Right lobe of liver (tissue), 6 donors: ENCODE measurements around the gene TPPP. TPM values are rescaled to one million over a fixed set of nuclear protein-coding genes. Genes with fewer than 3 reads are reported as not detected.

Experiments
- ATAC-seq, 4 donors: fragments of 200-7000 bp; cut with Tn5 transposase; one replicate each; pipeline ENCODE4 v1.9.1; 2020; ENCODE audit warnings: mild to moderate bottlenecking in 4 of 4, moderate library complexity in 4 of 4
- DNase-seq, 3 donors: peaks; one replicate each; pipeline ENCODE4 v3.0.0-alpha.2; 2020
- H3K27ac ChIP-seq, 3 donors: fragments of 200-600 bp; one replicate each; pipeline ENCODE4 v1.8.0; 2022
- H3K27me3 ChIP-seq, 2 donors: fragments of 200-600 bp; one replicate each; pipeline ENCODE4 v1.8.0; 2022
- H3K36me3 ChIP-seq, 4 donors: fragments of 200-600 bp; sonication (generic) in 1 of 4; one replicate each; pipeline versions ENCODE4 v1.5.1 to v1.8.0; 2017 to 2022; ENCODE audit warnings: control low read depth in 1 of 4
- H3K4me1 ChIP-seq, 4 donors: fragments of 200-600 bp; sonication (generic) in 1 of 4; one replicate each; pipeline versions ENCODE4 v1.5.1 to v1.8.0; 2017 to 2022; ENCODE audit warnings: control low read depth in 1 of 4
- H3K4me3 ChIP-seq, 3 donors: fragments of 200-600 bp; one replicate each; pipeline ENCODE4 v1.8.0; 2022
- H3K9me3 ChIP-seq, 4 donors: fragments of 200-600 bp; sonication (generic) in 1 of 4; one replicate each; pipeline versions ENCODE4 v1.5.1 to v1.8.0; 2017 to 2022; ENCODE audit warnings: control low read depth in 1 of 4
- POLR2A ChIP-seq: fragments of 450-650 bp; IDR thresholded peaks from one replicate; pipeline ENCODE4 v1.6.1; 2017; ENCODE audit warnings: antibody characterized with exemption, mild to moderate bottlenecking
- WGBS: methylation state at CpG from one replicate; pipeline ENCODE4 v1.1.6; 2018; ENCODE audit warnings: low coverage, low lambda C conversion rate; ENCODE audit not compliant: insufficient coverage; ENCODE audit errors: missing lambda C conversion rate; 5-methylcytosine and 5-hydroxymethylcytosine counted together
- intact Hi-C, 2 donors: fragments of 100-400 bp; cut with DNase I; formaldehyde crosslinking; loops; one replicate each; pipeline versions ENCODE4 v1.11.2 to v1.14.1; 2022
- total RNA-seq, 6 experiments: library from RNA; depleted of rRNA in 2 of 6; stranded (reverse); fragments of >200 nt in 2 of 6; fragmentation: NEBNext Ultra II Directional in 3 of 6; extraction: Animal tissue kit (Norgen Biotek cat#: 25700) in 3 of 6; gene quantifications; one replicate each; pipeline versions ENCODE4 v1.1.0 to v1.2.4, GENCODE V29; 2016 to 2023
- TF ChIP-seq, protein P1 (sequence below), 4 donors: fragments of 200-600 bp in 3 of 4; fragments of 450-650 bp in 1 of 4; IDR thresholded peaks; one replicate each; pipeline versions ENCODE4 v1.5.1 to v1.8.0; 2016 to 2022; ENCODE audit warnings: antibody characterized with exemption in 4 of 4, mild to moderate bottlenecking in 2 of 4
- donor health status: DM: no; HTN: yes; CAD: no.
- donor health status: DM: no; HTN: no; CAD: no.
- donor health status: DM: no; HTN: no; CAD: no.
- donor health status: DM: no; HTN: yes; CAD: no.
- donor health status: DM: no; HTN: yes; CAD: no.

TPPP gene
- total RNA-seq, 6 experiments from 2014 or later: 1.9 to 4.3 (median 2.4) TPM

DNA sequence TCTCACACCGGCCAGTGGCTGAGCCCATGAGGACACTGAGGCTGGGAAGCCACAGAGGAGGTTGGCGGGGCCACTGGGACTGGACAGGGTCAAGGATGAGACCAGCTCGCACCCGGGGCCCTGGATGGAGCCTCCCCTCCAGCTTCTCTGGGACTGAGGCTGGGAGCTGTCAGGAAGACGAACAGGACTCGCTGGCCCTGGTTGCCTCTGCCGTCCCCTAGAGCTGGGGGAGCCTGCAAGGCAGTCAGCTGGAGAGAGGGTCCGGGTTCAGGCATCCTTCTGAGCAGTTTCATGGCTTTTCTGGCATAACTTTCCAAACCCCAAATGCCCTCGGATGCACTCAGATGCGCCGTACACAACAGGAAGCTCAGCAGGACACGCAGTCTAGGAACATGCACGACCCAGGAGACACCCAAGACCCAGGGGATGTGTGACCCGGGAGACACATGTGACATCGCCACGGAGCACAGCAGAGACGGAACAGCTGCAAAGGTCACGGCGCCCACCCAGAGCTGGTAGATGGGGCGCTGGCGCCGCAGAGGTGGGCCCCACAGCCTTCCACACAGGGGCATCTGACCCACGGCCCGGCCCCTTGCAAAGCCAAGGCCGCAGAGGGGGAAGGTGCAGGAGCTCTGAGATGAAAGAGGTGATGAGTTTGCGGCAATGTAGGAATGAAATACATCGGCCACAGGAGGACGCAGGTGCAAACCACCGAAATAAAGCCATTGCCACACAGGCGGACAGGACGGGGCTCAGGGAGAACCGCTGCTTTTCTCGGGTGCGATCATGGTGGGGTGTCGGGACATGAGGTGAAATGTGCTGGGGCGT, 17.1 kb downstream of the TPPP start:
- TF ChIP-seq POLR2A: no peak
- TF ChIP-seq, protein P1, sequence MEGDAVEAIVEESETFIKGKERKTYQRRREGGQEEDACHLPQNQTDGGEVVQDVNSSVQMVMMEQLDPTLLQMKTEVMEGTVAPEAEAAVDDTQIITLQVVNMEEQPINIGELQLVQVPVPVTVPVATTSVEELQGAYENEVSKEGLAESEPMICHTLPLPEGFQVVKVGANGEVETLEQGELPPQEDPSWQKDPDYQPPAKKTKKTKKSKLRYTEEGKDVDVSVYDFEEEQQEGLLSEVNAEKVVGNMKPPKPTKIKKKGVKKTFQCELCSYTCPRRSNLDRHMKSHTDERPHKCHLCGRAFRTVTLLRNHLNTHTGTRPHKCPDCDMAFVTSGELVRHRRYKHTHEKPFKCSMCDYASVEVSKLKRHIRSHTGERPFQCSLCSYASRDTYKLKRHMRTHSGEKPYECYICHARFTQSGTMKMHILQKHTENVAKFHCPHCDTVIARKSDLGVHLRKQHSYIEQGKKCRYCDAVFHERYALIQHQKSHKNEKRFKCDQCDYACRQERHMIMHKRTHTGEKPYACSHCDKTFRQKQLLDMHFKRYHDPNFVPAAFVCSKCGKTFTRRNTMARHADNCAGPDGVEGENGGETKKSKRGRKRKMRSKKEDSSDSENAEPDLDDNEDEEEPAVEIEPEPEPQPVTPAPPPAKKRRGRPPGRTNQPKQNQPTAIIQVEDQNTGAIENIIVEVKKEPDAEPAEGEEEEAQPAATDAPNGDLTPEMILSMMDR (IDR thresholded peaks at IDR 0.05): no peak
- Histone ChIP-seq H3K4me1 (peaks cover 0 to 37% (median 24%) of the 10 kb centered on the region in 4 donors), H3K9me3 (no peaks in the 10 kb centered on the region), H3K4me3 (no peak overlapping the region), H3K27me3 (no peaks in the 10 kb centered on the region), H3K36me3 (no peaks in the 10 kb centered on the region), H3K27ac (no peak overlapping the region)
- no peak for ATAC-seq
- WGBS: 91% methylated on average over 10 of the region's 36 CpGs
- intact Hi-C loops: no loop called here
- peak in 1 of 3 donors; percentile 53 for DNase-seq

DNA sequence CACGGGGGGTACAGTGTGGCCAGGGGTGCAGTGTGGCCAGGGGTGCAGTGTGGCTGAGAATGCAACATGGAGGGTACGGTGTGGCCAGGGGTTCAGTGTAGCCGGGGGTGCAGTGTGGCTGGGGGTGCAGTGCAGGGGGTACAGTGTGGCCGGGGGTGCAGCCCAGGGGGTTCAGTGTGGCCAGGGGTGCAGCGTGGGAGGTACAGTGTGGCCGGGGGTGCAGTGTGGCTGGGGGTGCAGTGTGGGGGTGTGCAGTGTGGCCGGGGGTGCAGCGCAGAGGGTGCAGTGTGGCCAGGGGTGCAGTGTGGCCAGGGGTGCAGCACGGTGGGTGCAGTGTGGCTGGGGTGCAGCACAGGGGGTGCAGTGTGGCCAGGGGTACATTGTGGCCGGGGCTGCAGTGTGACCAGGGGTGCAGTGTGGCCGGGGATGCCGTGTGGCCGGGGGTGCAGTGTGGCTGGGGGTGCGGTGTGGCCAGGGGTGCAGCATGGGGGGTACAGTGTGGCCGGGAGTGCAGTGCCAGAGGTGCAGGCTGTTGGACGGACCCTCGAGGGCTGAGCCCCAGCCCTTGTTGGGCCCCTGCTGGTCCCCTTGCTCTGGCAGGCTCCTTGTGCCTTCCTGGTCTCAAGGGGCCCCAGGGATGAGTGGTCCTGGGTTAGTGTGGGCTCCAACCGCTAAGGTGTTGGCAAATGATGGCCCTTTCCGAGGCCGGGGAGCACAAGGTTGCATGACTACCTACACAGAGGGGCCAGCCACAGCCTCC, 17.9 kb downstream of the TPPP start:
- TF ChIP-seq, protein P1 (IDR thresholded peaks at IDR 0.05): no peak
- TF ChIP-seq POLR2A: no peak
- H3K4me1 ChIP-seq: peaks cover 0 to 42% (median 26%) of the 10 kb centered on the region in 4 donors
- no peak overlapping the region for H3K27ac ChIP-seq
- no peaks in the 10 kb centered on the region for H3K9me3 ChIP-seq
- DNase-seq (peak in 1 of 3 donors; percentile 50), ATAC-seq (no peak)
- H3K4me3 ChIP-seq: no peak overlapping the region
- H3K36me3 ChIP-seq: no peaks in the 10 kb centered on the region
- no peaks in the 10 kb centered on the region for H3K27me3 ChIP-seq
- 86% methylated on average over 8 of the region's 20 CpGs for WGBS
- intact Hi-C loops: no loop called here

DNA sequence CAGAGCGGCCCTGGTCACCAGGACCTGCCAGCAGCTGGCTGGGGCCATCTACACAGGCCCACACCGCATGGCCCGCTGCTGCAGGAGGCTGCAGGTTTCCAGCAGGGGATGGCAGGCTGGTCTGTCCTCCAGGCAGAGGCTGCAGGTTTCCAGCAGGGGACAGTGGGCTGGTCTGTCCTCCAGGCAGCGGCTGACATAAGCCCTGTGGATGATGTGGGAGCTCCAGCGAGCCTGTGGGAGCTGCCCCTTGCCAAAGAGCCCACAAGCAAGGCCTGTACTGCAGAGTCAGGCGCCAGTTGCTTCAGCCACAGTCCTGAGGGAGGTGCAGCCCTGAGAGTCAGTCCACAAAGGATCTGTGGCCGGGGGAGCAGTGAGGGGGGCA, 18.5 kb downstream of the TPPP start:
- Histone ChIP-seq H3K27me3 (no peaks in the 10 kb centered on the region), H3K27ac (peak overlapping the region in 1 of 3 donors; percentile 73), H3K36me3 (no peaks in the 10 kb centered on the region), H3K4me1 (peaks cover 0 to 42% (median 26%) of the 10 kb centered on the region in 4 donors), H3K4me3 (no peak overlapping the region), H3K9me3 (no peaks in the 10 kb centered on the region)
- intact Hi-C loops: loop anchor here in 1 of 2 donors (5.0 kb wide), 1 partner anchor 233 kb away; no protein-coding TSS in a partner anchor
- DNase-seq (no peak), ATAC-seq (no peak)
- TF ChIP-seq, protein P1 (IDR thresholded peaks at IDR 0.05): peak in 1 of 4 donors; percentile 14
- TF ChIP-seq POLR2A: no peak
- WGBS: no CpG with 5 or more reads among the region's 7 CpGs

GRCh38 chr5:673831-674629, 19.1 kb downstream of the TPPP start:
- intact Hi-C loops: loop anchor here in 1 of 2 donors (5.0 kb wide), 1 partner anchor 233 kb away; no protein-coding TSS in a partner anchor
- Histone ChIP-seq H3K36me3 (no peaks in the 10 kb centered on the region), H3K4me3 (peak overlapping the region in 1 of 3 donors; percentile 6), H3K4me1 (peaks cover 0 to 42% (median 26%) of the 10 kb centered on the region in 4 donors), H3K27ac (peak overlapping the region in 2 of 3 donors; percentile 62 to 73), H3K27me3 (no peaks in the 10 kb centered on the region), H3K9me3 (no peaks in the 10 kb centered on the region)
- WGBS: 20% methylated on average over 3 of the region's 27 CpGs
- peak; percentile 62 to 94 (median 92) for DNase-seq
- no peak for TF ChIP-seq POLR2A
- TF ChIP-seq, protein P1 (IDR thresholded peaks at IDR 0.05): no peak
- peak; percentile 42 to 74 (median 71) for ATAC-seq
